ENCODE measurements around the gene NEURL1. TPM values are rescaled to one million over a fixed set of nuclear protein-coding genes. Genes with fewer than 3 reads are reported as not detected.

The NEURL1 gene
- total RNA-seq, 1 donor, result not detected

- Histone ChIP-seq H3K36me3 (ENCODE audit: insufficient read depth, low read length) (no peaks in the 10 kb centered on the region), H3K27ac (ENCODE audit: low read depth, low read length) (no peak overlapping the region), H3K4me2 (ENCODE audit: insufficient read depth, low read length) (no peak overlapping the region), H3K27me3 (ENCODE audit: insufficient read depth, low read length) (peaks cover 27% of the 10 kb centered on the region), H2AFZ (ENCODE audit: low read length) (no peak overlapping the region), H3K4me1 (ENCODE audit: insufficient read depth, low read length) (peaks cover 6% of the 10 kb centered on the region), H4K20me1 (ENCODE audit: insufficient read depth, low read length) (no peaks in the 10 kb centered on the region), H3K9me3 (ENCODE audit: low read depth, low read length) (peaks cover 3% of the 10 kb centered on the region), H3K4me3 (ENCODE audit: insufficient read depth, low read length) (no peak overlapping the region), H3K79me2 (ENCODE audit: insufficient read depth, low read length) (no peaks in the 10 kb centered on the region)
- DNase-seq (ENCODE audit: insufficient read length, low spot score, missing footprints), result no peak
- TF ChIP-seq, protein P1, sequence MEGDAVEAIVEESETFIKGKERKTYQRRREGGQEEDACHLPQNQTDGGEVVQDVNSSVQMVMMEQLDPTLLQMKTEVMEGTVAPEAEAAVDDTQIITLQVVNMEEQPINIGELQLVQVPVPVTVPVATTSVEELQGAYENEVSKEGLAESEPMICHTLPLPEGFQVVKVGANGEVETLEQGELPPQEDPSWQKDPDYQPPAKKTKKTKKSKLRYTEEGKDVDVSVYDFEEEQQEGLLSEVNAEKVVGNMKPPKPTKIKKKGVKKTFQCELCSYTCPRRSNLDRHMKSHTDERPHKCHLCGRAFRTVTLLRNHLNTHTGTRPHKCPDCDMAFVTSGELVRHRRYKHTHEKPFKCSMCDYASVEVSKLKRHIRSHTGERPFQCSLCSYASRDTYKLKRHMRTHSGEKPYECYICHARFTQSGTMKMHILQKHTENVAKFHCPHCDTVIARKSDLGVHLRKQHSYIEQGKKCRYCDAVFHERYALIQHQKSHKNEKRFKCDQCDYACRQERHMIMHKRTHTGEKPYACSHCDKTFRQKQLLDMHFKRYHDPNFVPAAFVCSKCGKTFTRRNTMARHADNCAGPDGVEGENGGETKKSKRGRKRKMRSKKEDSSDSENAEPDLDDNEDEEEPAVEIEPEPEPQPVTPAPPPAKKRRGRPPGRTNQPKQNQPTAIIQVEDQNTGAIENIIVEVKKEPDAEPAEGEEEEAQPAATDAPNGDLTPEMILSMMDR (IDR thresholded peaks at IDR 0.05; ENCODE audit: extremely low read depth, low read depth, low read length), result no peak
These were observed 52.9 kb downstream of the NEURL1 start for GRCh38 chr10:103546401-103546800.

DNA sequence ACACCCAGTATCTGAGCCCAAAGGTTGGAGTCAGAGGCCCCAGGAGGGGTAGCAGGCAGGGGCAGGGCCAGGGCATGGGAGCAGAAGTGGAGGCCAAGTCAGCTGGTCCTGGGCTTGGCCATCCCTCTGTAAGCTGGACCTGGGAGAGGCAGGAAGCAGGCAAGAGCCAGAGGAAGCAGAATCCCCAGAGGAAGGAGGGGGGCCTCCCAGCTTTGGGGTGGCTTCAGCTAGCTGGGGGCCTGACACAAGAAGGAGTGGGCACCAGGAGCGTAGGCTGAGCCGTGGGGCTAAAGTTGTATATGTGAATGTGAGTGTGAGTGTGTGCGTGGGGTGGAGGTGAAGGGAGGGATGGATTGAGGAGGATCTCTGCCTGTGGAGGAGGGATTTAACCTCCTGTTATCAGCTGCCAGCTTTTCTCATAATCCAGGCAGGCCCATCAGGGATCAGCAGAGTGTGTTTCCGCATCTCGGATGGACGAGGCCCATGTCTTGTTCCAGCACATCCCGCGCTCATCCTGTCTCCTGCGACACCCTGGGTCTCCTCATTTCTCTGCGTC is 54.0 kb downstream of the NEURL1 start:
- DNase-seq (ENCODE audit: insufficient read length, low spot score, missing footprints), result no peak
- Histone ChIP-seq H3K79me2 (ENCODE audit: insufficient read depth, low read length) (no peaks in the 10 kb centered on the region), H3K36me3 (ENCODE audit: insufficient read depth, low read length) (no peaks in the 10 kb centered on the region), H4K20me1 (ENCODE audit: insufficient read depth, low read length) (no peaks in the 10 kb centered on the region), H3K9me3 (ENCODE audit: low read depth, low read length) (peaks cover 12% of the 10 kb centered on the region), H3K27me3 (ENCODE audit: insufficient read depth, low read length) (peaks cover 23% of the 10 kb centered on the region), H3K4me2 (ENCODE audit: insufficient read depth, low read length) (no peak overlapping the region), H3K4me1 (ENCODE audit: insufficient read depth, low read length) (peaks cover 6% of the 10 kb centered on the region), H3K27ac (ENCODE audit: low read depth, low read length) (no peak overlapping the region), H2AFZ (ENCODE audit: low read length) (no peak overlapping the region), H3K4me3 (ENCODE audit: insufficient read depth, low read length) (no peak overlapping the region)
- TF ChIP-seq, protein P1 (IDR thresholded peaks at IDR 0.05; ENCODE audit: extremely low read depth, low read depth, low read length), result no peak

- Histone ChIP-seq H4K20me1 (ENCODE audit: insufficient read depth, low read length) (no peaks in the 10 kb centered on the region), H3K4me3 (ENCODE audit: insufficient read depth, low read length) (no peak overlapping the region), H3K4me2 (ENCODE audit: insufficient read depth, low read length) (no peak overlapping the region), H3K36me3 (ENCODE audit: insufficient read depth, low read length) (no peaks in the 10 kb centered on the region), H3K79me2 (ENCODE audit: insufficient read depth, low read length) (no peaks in the 10 kb centered on the region), H2AFZ (ENCODE audit: low read length) (no peak overlapping the region), H3K27me3 (ENCODE audit: insufficient read depth, low read length) (peaks cover 23% of the 10 kb centered on the region), H3K27ac (ENCODE audit: low read depth, low read length) (no peak overlapping the region), H3K9me3 (ENCODE audit: low read depth, low read length) (peaks cover 12% of the 10 kb centered on the region), H3K4me1 (ENCODE audit: insufficient read depth, low read length) (peaks cover 1% of the 10 kb centered on the region)
- TF ChIP-seq, protein P1 (IDR thresholded peaks at IDR 0.05; ENCODE audit: extremely low read depth, low read depth, low read length), result no peak
- DNase-seq (ENCODE audit: insufficient read length, low spot score, missing footprints), result no peak
These were observed 54.5 kb downstream of the NEURL1 start for GRCh38 chr10:103548006-103548405.

DNA sequence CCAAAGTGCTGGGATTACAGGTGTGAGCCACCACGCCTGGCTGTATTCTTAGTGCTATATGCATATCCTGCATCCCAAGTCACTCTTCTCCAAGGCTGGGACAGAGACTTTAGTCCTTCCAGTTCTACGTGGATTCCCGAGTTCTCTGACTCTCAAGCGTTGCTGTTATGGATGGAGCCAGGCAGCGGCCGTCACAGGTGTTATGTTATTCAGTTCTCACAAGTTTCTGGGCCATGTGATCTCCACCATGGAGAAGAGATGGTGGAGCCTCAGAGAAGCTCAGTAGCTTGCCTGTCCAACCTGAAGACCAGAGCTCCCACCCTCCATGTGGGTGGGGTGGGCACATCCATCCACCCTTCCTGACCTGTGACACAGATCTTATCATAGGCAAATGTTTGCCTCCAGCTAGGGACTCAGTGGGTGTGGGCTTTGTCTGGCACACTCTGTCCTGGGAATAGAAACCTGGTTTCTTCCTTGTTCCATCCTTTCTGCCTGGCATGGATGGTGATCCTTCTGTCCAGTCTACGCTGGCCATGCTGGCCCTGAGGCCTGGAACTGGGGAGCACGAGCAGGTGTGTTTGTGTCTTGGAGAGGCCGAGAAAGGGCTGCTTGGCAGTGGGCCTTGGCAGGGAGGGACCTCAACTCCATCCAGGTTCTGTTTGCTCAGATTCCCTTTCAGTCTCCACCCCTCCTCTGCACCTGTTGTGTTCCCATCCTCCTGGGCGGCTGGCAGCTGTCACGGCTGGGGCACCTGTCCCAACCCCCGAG is 55.3 kb downstream of the NEURL1 start:
- peaks cover 12% of the 10 kb centered on the region for H3K9me3 ChIP-seq (ENCODE audit: low read depth, low read length)
- peaks cover 17% of the 10 kb centered on the region for H3K27me3 ChIP-seq (ENCODE audit: insufficient read depth, low read length)
- no peak overlapping the region for H2AFZ ChIP-seq (ENCODE audit: low read length)
- no peak overlapping the region for H3K27ac ChIP-seq (ENCODE audit: low read depth, low read length)
- no peak overlapping the region for H3K4me3 ChIP-seq (ENCODE audit: insufficient read depth, low read length)
- no peaks in the 10 kb centered on the region for H3K36me3 ChIP-seq (ENCODE audit: insufficient read depth, low read length)
- no peaks in the 10 kb centered on the region for H3K4me1 ChIP-seq (ENCODE audit: insufficient read depth, low read length)
- H4K20me1 ChIP-seq (ENCODE audit: insufficient read depth, low read length), result no peaks in the 10 kb centered on the region
- H3K4me2 ChIP-seq (ENCODE audit: insufficient read depth, low read length), result no peak overlapping the region
- no peak for DNase-seq (ENCODE audit: insufficient read length, low spot score, missing footprints)
- H3K79me2 ChIP-seq (ENCODE audit: insufficient read depth, low read length), result no peaks in the 10 kb centered on the region
- TF ChIP-seq, protein P1 (IDR thresholded peaks at IDR 0.05; ENCODE audit: extremely low read depth, low read depth, low read length), result no peak

All from osteoblast (primary cell).